HepG2 (cell line): ENCODE data around the gene PCIF1. TPM values are rescaled to one million over a fixed set of nuclear protein-coding genes. Genes with fewer than 3 reads are reported as not detected.

Experiments used
- ATF7 ChIP-seq, 2 experiments: fragments of 450-650 bp in 1 of 2; sonication (generic) in 1 of 2; formaldehyde crosslinking in 1 of 2; IDR thresholded peaks; 2 replicates each; pipeline versions ENCODE4 v1.4.0 to v1.6.1; 2016 to 2020; ENCODE audit warnings: antibody characterized with exemption in 1 of 2, mild to moderate bottlenecking in 1 of 2, missing genetic modification reagents in 1 of 2
- ATM ChIP-seq: fragments of 450-650 bp; IDR thresholded peaks from 2 replicates; pipeline ENCODE4 v1.7.1; 2017; ENCODE audit warnings: mild to moderate bottlenecking, borderline replicate concordance
- DBP ChIP-seq: sonication (generic); formaldehyde crosslinking; IDR thresholded peaks from 2 replicates; pipeline ENCODE4 v1.4.0; 2020; ENCODE audit warnings: missing genetic modification reagents; ENCODE audit errors: not compliant biosample characterization
- ERF ChIP-seq: IDR thresholded peaks from 2 replicates; pipeline ENCODE4 v1.6.1; 2018; ENCODE audit warnings: missing biosample characterization, missing genetic modification reagents
- FLYWCH1 ChIP-seq: sonication (generic); formaldehyde crosslinking; IDR thresholded peaks from 2 replicates; pipeline ENCODE4 v1.8.1; 2023; ENCODE audit warnings: mild to moderate bottlenecking, missing genetic modification reagents
- GATA4 ChIP-seq: sonication (generic); IDR thresholded peaks from 2 replicates; pipeline ENCODE4 v1.6.1; 2016; ENCODE audit warnings: antibody characterized with exemption, low read depth, borderline replicate concordance
- HDAC6 ChIP-seq: fragments of 200-600 bp; sonication (generic); IDR thresholded peaks from 2 replicates; pipeline ENCODE4 v1.7.0; 2017; ENCODE audit warnings: mild to moderate bottlenecking, antibody characterized with exemption, low read length, low read depth
- HNF4G ChIP-seq, 2 experiments: sonication (generic) in 1 of 2; formaldehyde crosslinking in 1 of 2; IDR thresholded peaks; 2 replicates each; pipeline versions ENCODE4 v1.4.0 to v1.6.1; 2011 to 2020; ENCODE audit warnings: borderline replicate concordance in 2 of 2, low read depth in 2 of 2, mild to moderate bottlenecking in 2 of 2, low read length in 1 of 2, missing genetic modification reagents in 1 of 2, moderate library complexity in 1 of 2
- KDM2A ChIP-seq: sonication (generic); formaldehyde crosslinking; IDR thresholded peaks from 2 replicates; pipeline ENCODE4 v1.4.0; 2020; ENCODE audit warnings: low read depth, missing genetic modification reagents, borderline replicate concordance
- KLF11 ChIP-seq: IDR thresholded peaks from 2 replicates; pipeline ENCODE4 v1.6.1; 2016; ENCODE audit warnings: missing compliant biosample characterization
- PATZ1 ChIP-seq: sonication (generic); formaldehyde crosslinking; IDR thresholded peaks from 2 replicates; pipeline ENCODE4 v1.4.0; 2020; ENCODE audit warnings: missing genetic modification reagents
- SMARCC2 ChIP-seq: fragments of 450-650 bp; IDR thresholded peaks from 2 replicates; pipeline ENCODE4 v1.6.1; 2017; ENCODE audit warnings: antibody characterized with exemption, mild to moderate bottlenecking
- SNAI1 ChIP-seq: sonication (generic); formaldehyde crosslinking; IDR thresholded peaks from 2 replicates; pipeline ENCODE4 v1.5.0; 2020; ENCODE audit warnings: mild to moderate bottlenecking, missing genetic modification reagents, borderline replicate concordance
- TAF15 ChIP-seq: fragments of 200-400 bp; formaldehyde crosslinking; IDR thresholded peaks from one replicate; pipeline ENCODE4 v1.6.1; 2018; ENCODE audit warnings: mild to moderate bottlenecking, low read depth, low read length; ENCODE audit not compliant: poor library complexity, severe bottlenecking
- TBP ChIP-seq: sonication (generic); formaldehyde crosslinking; IDR thresholded peaks from 2 replicates; pipeline ENCODE4 v1.5.0; 2020; ENCODE audit warnings: missing genetic modification reagents
- THYN1 ChIP-seq: sonication (generic); formaldehyde crosslinking; IDR thresholded peaks from 2 replicates; pipeline ENCODE4 v1.8.1; 2023; ENCODE audit warnings: low read depth, mild to moderate bottlenecking, moderate library complexity, missing genetic modification reagents, borderline replicate concordance
- ZBTB33 ChIP-seq: sonication (generic); formaldehyde crosslinking; IDR thresholded peaks from 2 replicates; pipeline ENCODE4 v1.4.0; 2020; ENCODE audit warnings: missing genetic modification reagents
- ZIK1 ChIP-seq: sonication (generic); formaldehyde crosslinking; IDR thresholded peaks from 2 replicates; pipeline ENCODE4 v1.5.0; 2020; ENCODE audit warnings: mild to moderate bottlenecking, low read depth, missing genetic modification reagents, borderline replicate concordance
- ZNF33B ChIP-seq: sonication (generic); formaldehyde crosslinking; IDR thresholded peaks from 2 replicates; pipeline ENCODE4 v1.5.1; 2020; ENCODE audit warnings: mild to moderate bottlenecking, missing genetic modification reagents
- ZNF362 ChIP-seq: sonication (generic); formaldehyde crosslinking; IDR thresholded peaks from 2 replicates; pipeline ENCODE4 v1.4.0; 2020; ENCODE audit warnings: missing genetic modification reagents, mild to moderate bottlenecking, borderline replicate concordance
- ZNF460 ChIP-seq: sonication (generic); formaldehyde crosslinking; IDR thresholded peaks from 2 replicates; pipeline ENCODE4 v1.5.1; 2020; ENCODE audit warnings: missing genetic modification reagents, mild to moderate bottlenecking, borderline replicate concordance
- ZNF891 ChIP-seq: sonication (generic); formaldehyde crosslinking; IDR thresholded peaks from 2 replicates; pipeline ENCODE4 v1.5.0; 2020; ENCODE audit warnings: mild to moderate bottlenecking, missing genetic modification reagents
- polyA plus RNA-seq, 8 experiments: library from polyadenylated mRNA; depleted of rRNA in 3 of 8; stranded (reverse) in 7 of 8; unstranded in 1 of 8; fragments of >200 nt; fragmentation: Illumina TruSeq in 4 of 8; extraction: Trizol in 4 of 8; gene quantifications; 2 replicates each; pipeline versions ENCODE4 v1.2.1 to v1.2.3, GENCODE V29; 2011 to 2016; ENCODE audit warnings: low read depth in 4 of 8, missing spikeins in 1 of 8, mixed read lengths in 1 of 8; ENCODE audit not compliant: insufficient read depth in 1 of 8
- total RNA-seq, 5 experiments: library from RNA; depleted of rRNA; stranded (reverse); fragments of >200 nt; fragmentation: Illumina TruSeq; extraction: Trizol; gene quantifications; 2 replicates each; pipeline ENCODE4 v1.2.3, GENCODE V29; 2016; ENCODE audit warnings: low read depth in 1 of 5

Gene PCIF1
- total and polyA plus RNA-seq, 2 of the 13 experiments (the other 11 are each of a cell fraction or from before 2014, with no cell fraction given), result 20.9 to 24.4 TPM

GRCh38 chr20:45890077-45890984, 44.2 kb upstream of the PCIF1 start (continued):
- peak; percentile 79 for TF ChIP-seq PATZ1 (CRISPR knock-in tag)
- TF ChIP-seq ZNF891 (CRISPR knock-in tag), result no peak
- 0 out of 2 replicates have a peak, but pooled peaks have one; percentile 55 for TF ChIP-seq GATA4
- peak; percentile 83 for TF ChIP-seq ZBTB33 (CRISPR knock-in tag)
- 0 out of 2 replicates have a peak, but pooled peaks have one; percentile 1 for TF ChIP-seq THYN1 (CRISPR knock-in tag)
- TF ChIP-seq TAF15, result peak; percentile 45
- peak; percentile 88; the same call in 1 of the 2 replicates for TF ChIP-seq ERF
- no peak for TF ChIP-seq ZNF460 (CRISPR knock-in tag)
- TF ChIP-seq HNF4G (IDR thresholded peaks at IDR 0.05; ENCODE audit: borderline replicate concordance, low read depth, low read length), result no peak; the same call in 1 of the 2 replicates
- no peak for TF ChIP-seq HNF4G (CRISPR knock-in tag; IDR thresholded peaks at IDR 0.05; ENCODE audit: borderline replicate concordance, low read depth)
- peak; percentile 91; the same call in 1 of the 2 replicates for TF ChIP-seq ZIK1 (CRISPR knock-in tag)
- TF ChIP-seq ATM, result no peak
- no peak for TF ChIP-seq SMARCC2
- TF ChIP-seq KDM2A (CRISPR knock-in tag), result peak; percentile 89
- TF ChIP-seq FLYWCH1 (CRISPR knock-in tag), result 0 out of 2 replicates have a peak, but pooled peaks have one; percentile 77
- TF ChIP-seq ZNF362 (CRISPR knock-in tag), result no peak
- TF ChIP-seq HDAC6, result no peak
- peak; percentile 78 for TF ChIP-seq DBP (CRISPR knock-in tag)
- peak; percentile 91; the same call in 1 of the 2 replicates for TF ChIP-seq KLF11 (CRISPR knock-in tag)
- peak; percentile 93 for TF ChIP-seq ZNF33B (CRISPR knock-in tag)
- no peak for TF ChIP-seq ATF7 (IDR thresholded peaks at IDR 0.05)
- TF ChIP-seq ATF7 (CRISPR knock-in tag; IDR thresholded peaks at IDR 0.05), result no peak; the same call in 1 of the 2 replicates
- TF ChIP-seq TBP (CRISPR knock-in tag), result no peak
- no peak for TF ChIP-seq SNAI1 (CRISPR knock-in tag)
